GM19043 (cell line): Measurements from ENCODE around the gene NVL.
"Not testable (repeated sequence)": the region's sequence is repeated elsewhere in the genome, so short reads cannot be mapped to it uniquely, and the experiment has no call there.

Experiments
- ATAC-seq: cut with Tn5 transposase; IDR thresholded peaks from one replicate; pipeline ENCODE4 v1.9.1; 2021; ENCODE audit warnings: low read depth; ENCODE audit not compliant: unreplicated experiment

Gene NVL

DNA sequence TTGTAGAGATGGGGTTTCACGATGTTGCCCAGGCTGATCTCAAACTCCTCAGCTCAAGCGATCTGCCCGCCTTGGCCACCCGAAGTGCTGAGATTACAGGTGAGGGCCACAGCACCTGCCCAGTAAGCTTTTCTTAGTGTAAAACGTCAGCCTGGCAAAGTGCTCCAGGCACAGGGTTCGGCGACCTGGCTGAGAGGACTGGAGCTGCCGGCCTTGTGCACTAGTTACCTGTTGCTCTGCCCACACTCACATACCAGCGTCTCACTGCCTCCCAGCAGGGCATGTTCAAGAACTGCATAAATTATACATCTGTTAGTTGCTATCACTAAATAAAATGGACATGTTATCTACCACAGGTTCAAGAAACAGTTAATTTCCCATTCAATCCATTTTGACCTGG, 91.8 kb downstream of the NVL start:
- ATAC-seq: no peak

DNA sequence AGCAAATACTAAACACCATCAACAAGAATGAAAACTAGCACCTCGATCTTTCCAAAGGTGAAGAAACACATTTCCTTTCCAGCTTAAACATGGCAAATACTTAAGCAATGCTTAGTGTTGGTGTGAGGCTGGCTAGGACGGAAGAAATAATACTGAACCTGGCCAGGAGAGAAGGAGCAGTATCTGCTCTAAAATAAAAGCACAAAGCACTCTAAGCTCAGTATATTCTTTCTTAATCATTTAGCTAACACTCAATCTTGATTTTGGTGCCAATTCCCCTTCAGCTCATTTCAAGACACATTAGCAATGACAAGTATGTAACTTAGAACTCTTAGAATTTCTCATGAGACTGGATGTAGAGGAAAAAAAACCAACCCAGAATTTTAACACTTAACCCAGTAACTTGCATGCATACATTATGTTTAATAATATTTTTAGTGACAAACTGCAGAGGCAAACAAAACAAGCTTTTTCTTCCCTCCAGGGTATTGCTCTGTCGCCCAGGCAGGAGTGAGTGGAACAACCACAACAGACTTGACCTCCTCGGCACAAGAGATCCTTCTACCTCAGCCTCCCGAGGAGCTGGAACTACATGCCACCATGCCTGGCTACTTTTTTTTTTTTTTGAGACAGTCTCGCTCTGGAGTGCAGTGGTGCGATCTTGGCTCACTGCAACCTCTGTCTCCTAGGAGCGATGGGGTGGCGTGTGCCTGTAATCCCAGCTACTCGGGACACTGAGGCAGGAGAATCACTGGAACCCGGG, 92.7 kb downstream of the NVL start:
- ATAC-seq: no peak

DNA sequence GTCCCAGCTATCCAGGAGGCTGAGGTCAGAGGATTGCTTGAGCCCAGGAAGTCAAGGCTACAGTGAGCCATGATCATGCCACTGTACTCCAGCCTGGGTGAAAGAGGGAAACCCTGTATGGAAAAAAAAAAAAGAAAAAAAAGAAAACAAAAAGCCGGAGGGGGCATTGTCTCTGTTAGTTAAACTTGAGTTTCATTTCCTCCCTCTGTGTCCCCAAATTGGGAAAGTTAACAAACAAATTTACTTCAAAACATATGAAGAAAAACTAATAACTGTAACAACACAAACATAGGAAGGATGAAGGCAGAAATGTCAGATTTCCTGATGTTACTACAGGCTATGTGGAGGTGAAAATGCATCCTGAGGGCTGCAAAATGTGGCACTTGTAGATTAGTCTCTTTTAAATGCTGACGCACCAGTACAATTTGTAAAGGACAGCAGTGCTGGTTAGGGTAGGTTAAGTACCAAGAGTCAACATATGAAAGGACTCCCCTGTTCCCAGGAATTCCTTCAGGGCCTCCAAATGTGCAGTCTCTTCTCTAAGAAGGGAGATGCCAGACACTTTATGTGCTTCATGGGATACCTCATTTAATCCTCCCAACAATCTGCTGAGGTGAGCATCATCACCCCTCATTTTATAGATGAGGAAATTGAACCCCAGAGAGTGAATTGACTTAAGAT, 94.0 kb downstream of the NVL start:
- no peak for ATAC-seq

DNA sequence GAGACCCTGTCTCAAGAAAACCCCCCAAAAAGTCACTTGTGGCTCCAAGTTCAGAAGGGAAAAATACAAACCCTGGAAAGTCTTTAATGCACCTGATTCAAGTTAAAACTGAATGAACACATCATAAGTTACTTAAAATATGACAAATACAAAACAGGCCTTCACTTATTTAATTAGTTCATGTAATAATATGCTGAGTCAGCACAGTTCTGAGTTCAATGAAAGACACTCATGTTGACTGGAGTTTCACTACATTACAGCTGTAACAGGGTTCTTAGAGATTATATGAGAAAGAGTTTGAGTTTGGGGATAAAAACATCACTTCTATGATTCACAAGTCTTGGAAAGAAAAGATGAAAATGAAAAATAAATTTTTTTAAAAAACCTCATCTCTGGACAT, 96.0 kb downstream of the NVL start:
- no peak for ATAC-seq

DNA sequence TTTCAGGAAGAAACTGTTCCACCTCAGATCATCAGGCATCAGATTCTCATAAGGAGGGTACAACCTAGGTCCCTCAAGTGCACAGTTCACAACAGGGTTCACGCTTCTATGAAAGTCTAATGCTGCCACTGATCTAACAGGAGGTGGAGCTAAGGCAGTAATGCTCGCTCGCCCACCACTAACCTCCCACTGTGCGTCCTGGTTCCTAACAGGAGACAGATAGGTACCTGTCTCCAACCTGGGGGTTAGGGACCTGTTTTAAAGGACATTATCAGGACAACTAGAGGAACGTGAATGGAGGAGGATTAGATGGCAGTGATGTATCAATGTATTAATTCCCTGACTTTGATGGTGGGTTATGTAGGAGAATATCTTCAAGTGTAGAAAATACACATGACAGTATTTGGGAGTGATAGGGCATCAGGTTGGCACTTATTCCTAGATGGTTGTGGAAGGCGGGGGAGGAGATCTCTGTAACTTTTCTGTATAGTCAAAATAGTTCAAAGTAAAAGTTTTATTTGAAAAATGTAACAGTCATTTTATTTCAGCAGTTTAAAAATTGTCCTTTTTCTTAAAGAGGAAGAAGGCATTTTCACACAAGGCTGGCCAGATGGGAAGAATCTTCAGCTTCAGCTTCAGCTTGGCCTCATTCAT, 103.0 kb downstream of the NVL start:
- no peak for ATAC-seq

DNA sequence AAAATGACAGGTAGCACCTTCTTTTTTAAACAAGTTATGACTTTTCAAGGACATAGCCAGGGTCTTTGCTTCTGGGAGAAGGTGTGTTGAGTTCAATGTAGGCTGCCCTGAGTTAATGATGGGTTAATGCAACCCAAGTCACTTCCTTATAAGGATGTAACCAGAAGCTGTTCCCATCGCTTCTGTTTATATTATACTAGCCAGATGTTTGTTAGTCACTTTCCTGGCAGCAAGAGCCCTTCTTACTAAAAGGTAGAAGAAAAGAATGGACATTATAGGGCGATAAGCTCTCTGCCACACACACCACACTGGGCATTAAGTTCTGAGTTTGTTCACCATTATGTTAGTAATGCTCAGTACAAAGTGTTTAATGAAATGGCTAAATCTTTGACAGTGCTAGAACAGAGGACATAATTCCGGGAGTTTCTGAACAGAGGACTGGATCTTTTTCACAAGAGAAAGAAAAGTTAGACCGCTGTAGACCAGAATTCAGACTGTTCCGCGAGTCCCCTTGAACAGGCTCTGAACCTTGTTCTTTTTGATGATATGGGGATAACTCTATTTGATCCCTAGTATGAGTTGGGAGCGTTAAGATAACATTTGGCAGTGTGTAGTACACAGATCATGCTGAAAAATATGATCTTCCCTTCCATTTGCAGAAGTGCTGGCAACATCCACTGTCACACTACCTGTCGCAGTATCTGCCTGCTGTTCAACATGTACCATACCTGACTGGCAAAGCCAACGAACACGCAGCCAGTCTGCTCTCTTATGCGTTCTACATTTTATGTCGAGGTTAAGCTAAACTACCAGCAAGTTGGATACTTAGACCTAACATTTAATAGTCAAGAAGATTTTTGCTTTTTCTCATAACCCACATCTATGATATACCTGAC, 105.9 kb downstream of the NVL start:
- no peak for ATAC-seq

DNA sequence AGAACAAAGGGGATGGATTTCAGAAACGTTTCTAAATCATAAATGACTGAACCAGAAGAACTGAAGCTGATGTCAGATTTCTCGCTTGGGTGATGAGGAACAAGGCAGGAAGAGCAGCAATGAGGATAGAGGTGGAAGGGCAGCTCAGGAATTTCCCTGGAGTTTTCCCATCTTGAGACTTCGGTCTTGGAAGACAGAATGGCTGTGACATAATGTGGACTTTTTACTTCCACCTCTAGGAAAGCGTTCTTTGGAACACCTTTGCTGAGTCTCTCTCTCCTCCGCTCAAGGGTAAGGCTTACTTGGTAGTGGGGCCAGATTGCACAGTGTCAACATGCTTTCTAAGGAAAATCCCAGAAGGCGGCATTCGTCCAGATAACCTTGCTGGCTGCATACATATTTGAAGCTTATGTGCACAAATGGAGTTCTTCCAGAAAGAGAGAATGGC, 110.3 kb downstream of the NVL start:
- ATAC-seq: no peak

DNA sequence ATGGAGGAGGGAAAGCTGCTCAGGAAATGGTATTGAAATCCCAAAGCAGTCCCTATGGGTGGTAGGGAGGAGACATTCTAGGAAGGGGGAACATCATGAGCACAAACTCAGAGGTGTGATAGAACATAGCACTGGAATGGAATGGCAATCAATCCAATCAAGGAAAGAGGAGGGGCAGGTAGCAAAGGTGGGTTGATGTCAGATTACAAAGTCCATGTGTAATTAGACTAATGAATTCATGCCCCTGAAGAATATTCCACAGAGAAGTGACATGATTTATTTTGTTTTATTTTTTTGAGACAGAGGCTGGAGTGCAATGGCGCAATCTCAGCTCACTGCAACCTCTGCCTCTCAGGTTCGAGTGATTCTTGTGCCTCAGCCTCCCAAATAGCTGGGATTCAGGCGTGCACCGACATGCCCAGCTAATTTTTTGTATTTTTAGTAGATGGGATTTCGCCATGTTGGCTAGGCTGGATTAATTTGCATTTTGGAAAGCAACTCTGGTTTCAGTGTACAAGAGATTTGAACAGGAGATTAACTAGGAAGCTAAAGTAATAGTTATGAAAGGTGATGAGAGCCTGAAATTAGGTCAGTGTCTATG, 110.9 kb downstream of the NVL start:
- ATAC-seq: no peak

DNA sequence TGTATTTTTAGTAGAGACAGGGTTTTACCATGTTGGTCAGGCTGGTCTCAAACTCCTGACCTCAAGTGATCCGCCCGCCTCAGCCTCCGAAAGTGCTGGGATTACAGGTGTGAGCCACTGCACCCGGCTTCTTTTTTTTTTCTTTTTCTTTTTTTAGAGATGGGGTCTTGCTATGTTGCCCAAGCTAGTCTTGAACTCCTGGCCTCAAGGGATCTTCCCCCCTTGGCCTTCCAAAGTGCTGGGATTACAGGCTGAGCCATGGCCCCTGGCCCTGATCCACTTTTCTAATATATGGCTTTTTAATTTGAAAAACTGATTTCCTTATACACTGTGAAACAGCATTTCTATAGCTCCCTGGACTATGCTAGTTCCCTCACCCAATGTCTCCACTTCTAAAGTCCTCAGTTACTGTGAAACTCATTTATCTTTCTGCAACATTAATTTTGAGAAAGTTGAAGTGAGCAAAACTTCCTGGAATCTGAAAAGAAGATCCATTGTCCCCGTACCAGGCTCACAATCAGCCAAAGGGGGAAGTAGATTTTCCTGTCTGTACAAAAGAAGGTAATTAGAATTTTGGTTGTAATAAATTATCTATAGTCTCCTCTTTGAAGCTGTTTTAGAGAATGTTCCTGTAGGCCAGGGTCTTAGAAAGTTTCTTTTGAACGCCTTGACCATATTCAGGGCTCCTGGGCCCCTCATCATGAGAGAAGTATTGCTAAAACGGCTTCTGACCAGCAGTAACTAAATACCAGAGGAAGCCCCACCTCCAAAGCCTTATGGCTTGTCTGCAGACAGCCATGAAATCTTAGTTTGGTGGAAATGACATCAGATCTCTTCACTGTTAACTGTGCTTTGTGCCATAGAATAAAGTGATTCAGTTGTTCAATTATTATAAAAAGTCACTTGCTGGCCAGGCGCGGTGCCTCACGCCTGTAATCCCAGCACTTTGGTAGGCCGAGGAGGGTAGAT, 112.0 kb downstream of the NVL start:
- no peak for ATAC-seq

DNA sequence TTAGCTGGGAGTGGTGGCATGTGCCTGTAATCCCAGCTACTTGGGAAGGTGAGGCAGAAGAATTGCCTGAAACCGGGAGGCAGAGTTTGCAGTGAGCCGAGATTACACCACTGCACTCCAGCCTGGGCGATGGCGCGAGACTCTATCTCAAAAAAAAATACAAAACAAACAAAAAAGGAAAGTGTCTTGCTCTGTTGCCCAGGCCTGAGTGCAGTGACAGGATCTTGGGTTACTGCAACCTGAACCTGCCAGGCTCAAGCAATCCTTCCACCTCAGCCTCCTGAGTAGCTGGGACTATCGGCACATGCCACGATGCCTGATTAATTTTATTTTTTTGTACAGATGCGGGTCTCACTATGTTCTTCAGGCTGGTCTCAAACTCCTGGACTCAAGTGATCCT, 113.6 kb downstream of the NVL start:
- no peak for ATAC-seq

DNA sequence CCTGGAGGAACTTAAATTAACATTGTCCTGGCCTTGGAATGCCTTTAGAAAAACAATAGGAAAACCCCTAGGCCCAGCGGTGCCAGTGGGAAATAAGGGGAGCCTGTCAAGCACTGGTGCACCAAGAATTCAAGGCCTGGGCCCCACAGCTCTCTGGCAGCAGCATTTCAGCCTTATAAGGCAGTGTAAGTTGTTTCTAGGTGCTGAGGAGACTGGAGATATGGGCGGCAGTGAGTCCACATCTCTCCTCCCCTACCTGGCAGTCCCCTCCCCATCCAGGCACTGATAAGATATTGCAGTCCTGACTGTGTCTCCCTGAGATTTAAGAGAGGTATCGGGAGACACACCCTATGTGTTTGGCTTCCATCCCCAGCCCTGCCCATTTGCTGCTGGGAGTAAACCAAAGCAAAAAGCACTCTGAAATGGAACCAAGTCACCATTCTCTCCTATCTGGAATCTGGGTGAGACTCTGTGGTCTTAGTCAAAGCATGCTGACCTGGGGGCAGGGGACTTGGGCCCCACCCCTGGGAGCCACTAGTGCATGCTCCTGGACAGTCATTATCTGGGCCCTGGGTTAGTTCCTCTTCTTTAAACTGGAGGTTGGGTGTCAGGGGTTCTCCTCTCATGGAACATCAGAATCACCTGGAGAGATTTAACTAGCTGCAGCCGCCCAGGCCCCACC, 116.4 kb downstream of the NVL start:
- no peak for ATAC-seq

DNA sequence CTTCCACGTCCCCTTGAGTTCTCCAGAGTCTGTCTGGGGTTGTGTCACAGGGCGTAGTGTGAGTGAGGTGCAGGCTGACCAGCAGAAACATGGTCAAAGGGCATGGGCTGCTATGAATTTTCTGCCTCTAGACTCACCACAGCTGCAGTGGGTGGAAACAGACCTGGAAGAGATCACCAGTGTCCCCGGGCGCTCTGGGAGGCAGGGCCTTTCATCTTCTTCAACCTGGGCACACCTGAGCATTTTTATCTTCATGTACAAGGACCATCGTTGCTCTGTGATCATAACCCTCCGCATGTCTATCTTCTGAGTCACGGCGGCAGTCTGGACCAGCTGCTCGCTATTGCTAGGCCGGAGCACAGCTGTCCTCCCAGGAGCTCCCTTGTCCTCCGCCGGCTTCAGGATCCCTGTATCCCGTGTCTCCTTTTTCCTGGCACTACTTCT, 117.3 kb downstream of the NVL start:
- ATAC-seq: no peak

DNA sequence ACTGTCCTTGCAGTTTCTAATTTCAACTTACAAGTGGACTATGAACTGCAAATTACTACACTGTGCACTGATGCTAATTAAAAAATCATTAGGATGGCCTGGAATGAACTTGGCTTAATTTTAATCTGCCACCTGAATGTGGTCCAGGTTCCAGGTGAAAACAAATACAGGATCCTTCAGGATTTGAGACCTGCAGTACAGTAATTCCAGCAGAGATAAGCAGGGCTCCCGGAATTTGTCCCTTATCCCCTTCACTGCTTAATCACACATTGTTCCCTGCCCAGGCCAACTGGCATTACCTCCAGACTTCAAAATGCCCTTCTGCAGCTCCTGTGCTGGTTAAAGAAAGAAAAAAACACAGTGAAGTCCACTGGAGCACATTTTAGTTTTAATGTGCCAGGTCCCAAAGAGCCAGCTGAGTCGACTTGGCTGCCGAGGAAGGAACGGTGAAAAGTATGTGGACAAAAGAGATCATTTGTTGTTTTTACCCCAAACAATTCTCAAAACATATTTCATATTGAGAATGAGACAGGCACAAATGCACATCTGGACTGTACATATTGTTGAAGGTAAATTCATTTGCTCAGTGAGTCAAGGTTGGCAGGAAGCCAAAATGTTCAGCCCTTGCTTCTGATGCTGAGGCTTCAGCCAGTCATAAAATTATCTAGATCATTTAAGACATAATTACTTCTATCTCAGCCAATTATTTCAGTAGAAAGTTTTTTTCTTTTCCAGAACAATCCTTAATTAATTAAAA, 118.6 kb downstream of the NVL start:
- ATAC-seq: no peak

DNA sequence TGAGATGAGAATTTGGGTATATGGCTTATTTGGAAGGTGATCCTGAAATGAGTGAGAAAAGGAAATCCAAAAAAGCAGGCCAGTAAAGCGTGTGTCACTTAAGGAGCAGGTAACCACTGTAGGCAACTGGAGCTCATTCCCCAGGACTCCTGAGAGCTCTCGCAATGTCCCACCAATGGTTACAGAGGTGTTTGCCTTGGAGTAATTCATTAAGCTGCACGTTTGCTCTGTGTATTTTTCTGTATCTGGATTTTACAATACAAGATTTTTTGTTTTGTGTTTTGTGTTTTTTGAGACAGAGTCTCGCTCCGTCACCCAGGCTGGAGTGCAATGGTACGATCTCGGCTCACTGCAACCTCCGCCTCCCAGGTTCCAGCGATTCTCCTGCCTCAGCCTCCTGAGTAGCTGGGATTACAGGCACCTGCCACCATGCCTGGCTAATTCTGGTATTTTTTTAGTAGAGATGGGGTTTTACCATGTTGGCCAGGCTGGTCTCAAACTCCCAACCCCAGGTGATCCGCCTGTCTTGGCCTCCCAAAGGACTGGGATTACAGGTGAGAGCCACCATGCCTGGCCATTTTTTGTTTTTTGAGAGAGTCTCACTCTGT, 123.9 kb downstream of the NVL start:
- ATAC-seq: not testable (repeated sequence)

DNA sequence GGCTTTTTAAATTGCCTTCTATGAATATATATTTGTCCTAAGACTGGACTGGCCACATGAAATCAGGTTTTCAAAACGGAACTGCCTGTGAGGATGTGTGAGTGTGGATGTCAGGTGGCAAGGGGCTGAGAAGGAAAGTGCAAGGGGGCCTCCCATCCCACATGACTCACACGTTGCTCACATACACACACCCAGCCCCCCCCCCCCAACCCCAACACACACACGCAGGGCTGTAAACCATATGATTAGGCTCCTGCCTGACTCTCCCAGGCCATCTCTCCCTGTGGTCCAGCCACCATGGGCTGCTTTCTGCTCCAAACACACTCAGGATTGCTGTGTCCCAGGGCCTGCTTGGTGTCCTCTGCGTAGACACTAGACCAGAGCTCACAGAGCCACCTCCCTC, 124.5 kb downstream of the NVL start:
- ATAC-seq: no peak

DNA sequence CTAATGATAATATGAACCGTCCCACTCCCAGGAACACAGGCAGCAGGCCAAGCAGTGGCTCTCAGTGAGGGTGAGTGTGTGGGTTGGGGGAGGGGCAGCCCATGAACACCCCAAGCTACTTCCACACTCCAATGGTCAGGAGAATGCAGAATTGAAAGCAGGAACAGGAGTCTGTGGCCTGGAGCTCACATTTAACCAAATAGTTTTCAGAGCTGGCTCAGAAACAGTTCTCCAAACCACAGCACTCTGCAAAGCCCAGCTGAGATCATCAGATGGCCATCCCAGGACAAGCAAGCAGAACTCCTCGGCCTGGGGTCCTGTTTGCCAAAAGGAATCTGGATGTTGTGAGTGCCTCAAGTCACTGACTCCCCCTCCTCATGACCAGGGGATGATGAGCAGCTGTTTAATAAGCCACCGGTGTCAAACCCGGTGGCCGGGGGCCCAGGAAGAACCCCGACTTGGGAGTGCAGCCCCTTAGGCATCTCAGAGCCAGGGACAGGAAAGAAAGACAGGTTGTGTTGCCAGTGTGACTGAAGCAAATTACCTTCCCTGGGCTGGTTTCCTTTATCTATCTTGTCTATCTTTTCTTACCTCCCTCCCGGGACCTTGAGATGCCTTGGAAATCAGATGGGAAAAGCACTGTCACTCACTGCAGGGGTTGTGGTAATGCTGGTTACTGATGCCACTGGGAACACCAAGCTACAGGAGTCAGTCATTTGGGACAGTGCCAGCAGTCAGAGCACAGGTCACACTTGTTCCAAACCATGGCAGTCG, 126.5 kb downstream of the NVL start:
- ATAC-seq: peak; percentile 62

DNA sequence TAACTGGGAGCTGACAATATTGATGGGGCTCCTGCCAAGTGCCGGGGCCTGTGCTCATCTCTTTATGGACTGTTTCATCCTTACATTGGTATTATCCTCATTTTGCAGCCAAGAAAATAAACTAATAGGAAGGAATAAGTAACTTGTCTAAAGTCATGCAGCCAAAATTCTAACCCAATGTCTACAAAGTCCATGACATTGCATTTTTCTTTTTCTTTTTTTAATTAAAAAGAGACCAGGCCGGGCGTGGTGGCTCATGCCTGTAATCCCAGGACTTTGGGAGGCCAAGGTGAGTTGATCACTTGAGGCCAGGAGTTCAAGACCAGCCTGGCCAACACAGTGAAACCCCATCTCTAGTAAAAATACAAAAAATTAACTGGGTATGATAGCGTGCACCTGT, 128.1 kb downstream of the NVL start:
- ATAC-seq: no peak
